Measurements from ENCODE around the gene PLS1.

GRCh38 chr3:142646020-142646785, 50.0 kb downstream of the PLS1 start:
- TF ChIP-seq CTCF (IDR thresholded peaks at IDR 0.05) (no peak), TCF7L2 (IDR thresholded peaks at IDR 0.05; ENCODE audit: low read depth, low read length) (no peak)
